HG03342 (cell line): ENCODE measurements around the gene CTNNA3.

ENCODE experiments used
- ATAC-seq: cut with Tn5 transposase; IDR thresholded peaks from one replicate; pipeline ENCODE4 v1.9.1; 2021; ENCODE audit warnings: mild to moderate bottlenecking, moderate library complexity; ENCODE audit not compliant: unreplicated experiment

Gene CTNNA3

GRCh38 chr10:66958466-66958865 lies 737.5 kb downstream of the CTNNA3 start:
- ATAC-seq, result no peak

GRCh38 chr10:66951896-66952295 lies 744.1 kb downstream of the CTNNA3 start:
- ATAC-seq, result no peak

GRCh38 chr10:66943590-66943989 lies 752.4 kb downstream of the CTNNA3 start:
- ATAC-seq, result no peak

GRCh38 chr10:66942407-66942806 lies 753.6 kb downstream of the CTNNA3 start:
- ATAC-seq, result no peak

- ATAC-seq, result no peak
These were observed 754.5 kb downstream of the CTNNA3 start for GRCh38 chr10:66941491-66941890.

GRCh38 chr10:66940965-66941364 lies 755.0 kb downstream of the CTNNA3 start:
- ATAC-seq, result no peak

GRCh38 chr10:66934711-66935110 lies 761.3 kb downstream of the CTNNA3 start:
- ATAC-seq, result no peak

- ATAC-seq, result no peak
These were observed 764.0 kb downstream of the CTNNA3 start for GRCh38 chr10:66931949-66932343.

GRCh38 chr10:66931340-66931948 lies 764.6 kb downstream of the CTNNA3 start:
- ATAC-seq, result peak; percentile 80

GRCh38 chr10:66929375-66929774 lies 766.6 kb downstream of the CTNNA3 start:
- no peak for ATAC-seq

GRCh38 chr10:66928776-66929175 lies 767.2 kb downstream of the CTNNA3 start:
- no peak for ATAC-seq

GRCh38 chr10:66927971-66928770 lies 767.8 kb downstream of the CTNNA3 start:
- ATAC-seq, result no peak

- no peak for ATAC-seq
These were observed 768.6 kb downstream of the CTNNA3 start for GRCh38 chr10:66927251-66927935.

GRCh38 chr10:66926841-66927240 lies 769.2 kb downstream of the CTNNA3 start:
- no peak for ATAC-seq

GRCh38 chr10:66925896-66926715 lies 769.9 kb downstream of the CTNNA3 start, which contains the start of gene LRRTM3:
LRRTM3 (plus strand) TSS chr10:66926036.
- peak; percentile 100 for ATAC-seq

GRCh38 chr10:66925373-66925772 lies 770.6 kb downstream of the CTNNA3 start:
- no peak for ATAC-seq

- no peak for ATAC-seq
These were observed 771.2 kb downstream of the CTNNA3 start for GRCh38 chr10:66924674-66925345.

- no peak for ATAC-seq
These were observed 776.7 kb downstream of the CTNNA3 start for GRCh38 chr10:66919248-66919647.

GRCh38 chr10:66917104-66917503 lies 778.9 kb downstream of the CTNNA3 start:
- no peak for ATAC-seq

- ATAC-seq, result no peak
These were observed 780.0 kb downstream of the CTNNA3 start for GRCh38 chr10:66916030-66916429.
